Upper lobe of right lung (tissue), 1 donor: Measurements from ENCODE around the gene SPATA13. TPM values are rescaled to one million over a fixed set of nuclear protein-coding genes. Genes with fewer than 3 reads are reported as not detected.
"Not testable (repeated sequence)": the region's sequence is repeated elsewhere in the genome, so short reads cannot be mapped to it uniquely, and the experiment has no call there.

Source experiments
- ATAC-seq: fragments of 200-7000 bp; cut with Tn5 transposase; one replicate; pipeline ENCODE4 v1.9.1; 2020; ENCODE audit warnings: mild to moderate bottlenecking, moderate library complexity
- DNase-seq: peaks from one replicate; pipeline ENCODE4 v3.0.0-alpha.2; 2020
- H3K27ac ChIP-seq: fragments of 200-600 bp; one replicate; pipeline ENCODE4 v1.8.0; 2022
- H3K27me3 ChIP-seq: fragments of 200-600 bp; one replicate; pipeline ENCODE4 v1.8.0; 2022; ENCODE audit warnings: mild to moderate bottlenecking
- H3K36me3 ChIP-seq: fragments of 200-600 bp; one replicate; pipeline ENCODE4 v1.8.0; 2022
- H3K4me1 ChIP-seq: fragments of 200-600 bp; one replicate; pipeline ENCODE4 v1.8.0; 2022
- H3K4me3 ChIP-seq: fragments of 200-600 bp; one replicate; pipeline ENCODE4 v1.8.0; 2022; ENCODE audit warnings: mild to moderate bottlenecking
- H3K9me3 ChIP-seq: fragments of 200-600 bp; one replicate; pipeline ENCODE4 v1.8.0; 2022
- intact Hi-C: fragments of 100-400 bp; cut with DNase I; formaldehyde crosslinking; loops from one replicate; pipeline ENCODE4 v1.11.0; 2022
- total RNA-seq: library from RNA; stranded (reverse); fragmentation: NEBNext Ultra II Directional; extraction: Animal tissue kit (Norgen Biotek cat#: 25700); gene quantifications from one replicate; pipeline ENCODE4 v1.2.1, GENCODE V29; 2021
- TF ChIP-seq, protein P1 (sequence below): fragments of 200-600 bp; IDR thresholded peaks from one replicate; pipeline ENCODE4 v1.8.0; 2022; ENCODE audit warnings: antibody characterized with exemption
- donor health status: DM: no; HTN: yes; CAD: no; lungs with severe emphysema.

SPATA13 gene
- total RNA-seq, 1 donor from 2014 or later = 34.4 TPM

DNA sequence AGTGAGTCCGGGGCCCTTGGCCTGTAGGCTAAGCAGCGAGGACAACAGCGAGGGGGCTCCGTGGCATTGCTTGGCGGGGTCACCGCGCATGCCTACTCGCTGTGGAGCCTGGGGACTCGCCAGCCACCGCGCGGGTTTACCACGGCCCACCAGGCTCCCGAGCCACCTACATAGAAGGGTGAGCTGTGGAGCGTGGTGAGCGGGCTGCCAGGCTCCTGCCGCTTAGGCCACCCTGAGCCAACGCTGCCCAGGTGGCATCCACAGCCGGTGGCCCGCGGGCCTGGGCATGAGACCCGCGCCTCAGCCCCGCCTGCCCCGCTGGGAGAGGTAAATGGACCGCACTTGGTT lies 180.1 kb downstream of the SPATA13 start:
- H3K27ac ChIP-seq = no peak overlapping the region
- no peak overlapping the region for H3K4me3 ChIP-seq
- TF ChIP-seq, protein P1, sequence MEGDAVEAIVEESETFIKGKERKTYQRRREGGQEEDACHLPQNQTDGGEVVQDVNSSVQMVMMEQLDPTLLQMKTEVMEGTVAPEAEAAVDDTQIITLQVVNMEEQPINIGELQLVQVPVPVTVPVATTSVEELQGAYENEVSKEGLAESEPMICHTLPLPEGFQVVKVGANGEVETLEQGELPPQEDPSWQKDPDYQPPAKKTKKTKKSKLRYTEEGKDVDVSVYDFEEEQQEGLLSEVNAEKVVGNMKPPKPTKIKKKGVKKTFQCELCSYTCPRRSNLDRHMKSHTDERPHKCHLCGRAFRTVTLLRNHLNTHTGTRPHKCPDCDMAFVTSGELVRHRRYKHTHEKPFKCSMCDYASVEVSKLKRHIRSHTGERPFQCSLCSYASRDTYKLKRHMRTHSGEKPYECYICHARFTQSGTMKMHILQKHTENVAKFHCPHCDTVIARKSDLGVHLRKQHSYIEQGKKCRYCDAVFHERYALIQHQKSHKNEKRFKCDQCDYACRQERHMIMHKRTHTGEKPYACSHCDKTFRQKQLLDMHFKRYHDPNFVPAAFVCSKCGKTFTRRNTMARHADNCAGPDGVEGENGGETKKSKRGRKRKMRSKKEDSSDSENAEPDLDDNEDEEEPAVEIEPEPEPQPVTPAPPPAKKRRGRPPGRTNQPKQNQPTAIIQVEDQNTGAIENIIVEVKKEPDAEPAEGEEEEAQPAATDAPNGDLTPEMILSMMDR = no peak
- H3K9me3 ChIP-seq = no peaks in the 10 kb centered on the region
- H3K4me1 ChIP-seq = no peaks in the 10 kb centered on the region
- no peaks in the 10 kb centered on the region for H3K27me3 ChIP-seq
- no peaks in the 10 kb centered on the region for H3K36me3 ChIP-seq
- DNase-seq = no peak
- intact Hi-C loops = no loop called here
- no peak for ATAC-seq

DNA sequence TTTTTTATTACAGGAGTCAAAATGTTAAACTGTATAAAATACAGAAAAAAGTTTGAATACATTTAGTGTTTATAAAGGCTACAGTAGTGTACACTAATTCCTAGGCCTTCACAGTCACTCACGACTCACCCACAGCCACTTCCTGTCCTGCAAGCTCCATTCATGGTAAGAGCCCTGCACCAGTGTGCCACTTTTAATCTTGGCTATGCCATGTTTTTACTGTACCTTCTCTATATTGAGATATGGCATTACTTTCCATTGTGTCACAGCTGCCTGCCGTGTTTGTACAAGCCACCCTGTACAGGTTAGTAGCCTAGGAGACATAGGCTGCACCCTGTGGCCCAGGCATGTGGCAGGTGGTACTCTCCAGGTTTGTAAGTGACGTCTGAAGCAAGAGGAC lies 180.9 kb downstream of the SPATA13 start:
- no peak overlapping the region for H3K27ac ChIP-seq
- intact Hi-C loops = no loop called here
- ATAC-seq (no peak), DNase-seq (no peak)
- H3K4me1 ChIP-seq = no peaks in the 10 kb centered on the region
- TF ChIP-seq, protein P1 = no peak
- H3K36me3 ChIP-seq = no peaks in the 10 kb centered on the region
- H3K9me3 ChIP-seq = no peaks in the 10 kb centered on the region
- H3K27me3 ChIP-seq = no peaks in the 10 kb centered on the region
- no peak overlapping the region for H3K4me3 ChIP-seq

DNA sequence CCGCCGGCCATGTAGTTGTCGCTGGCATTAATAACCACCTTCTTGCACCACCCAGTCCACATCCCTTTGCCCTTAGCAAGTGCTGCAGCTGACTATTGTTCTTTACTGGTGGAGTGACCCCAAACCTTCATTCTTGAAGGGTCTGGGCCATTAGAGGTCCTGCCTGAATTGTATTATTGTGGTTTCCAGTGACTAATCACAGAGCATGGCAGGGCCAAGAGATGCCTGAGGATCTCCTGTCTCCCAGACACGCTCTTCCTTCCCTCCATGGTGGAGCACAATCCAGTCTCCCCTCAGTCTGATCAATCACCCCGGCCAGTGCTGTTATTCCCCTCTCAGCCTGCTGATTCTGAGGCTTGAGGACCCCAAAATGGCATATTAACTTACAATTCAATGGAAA lies 187.9 kb downstream of the SPATA13 start:
- ATAC-seq = no peak
- intact Hi-C loops = no loop called here
- H3K27ac ChIP-seq = no peak overlapping the region
- TF ChIP-seq, protein P1 = no peak
- H3K9me3 ChIP-seq = no peaks in the 10 kb centered on the region
- H3K4me3 ChIP-seq = no peak overlapping the region
- no peak for DNase-seq
- H3K27me3 ChIP-seq = no peaks in the 10 kb centered on the region
- H3K4me1 ChIP-seq = no peaks in the 10 kb centered on the region
- H3K36me3 ChIP-seq = no peaks in the 10 kb centered on the region

DNA sequence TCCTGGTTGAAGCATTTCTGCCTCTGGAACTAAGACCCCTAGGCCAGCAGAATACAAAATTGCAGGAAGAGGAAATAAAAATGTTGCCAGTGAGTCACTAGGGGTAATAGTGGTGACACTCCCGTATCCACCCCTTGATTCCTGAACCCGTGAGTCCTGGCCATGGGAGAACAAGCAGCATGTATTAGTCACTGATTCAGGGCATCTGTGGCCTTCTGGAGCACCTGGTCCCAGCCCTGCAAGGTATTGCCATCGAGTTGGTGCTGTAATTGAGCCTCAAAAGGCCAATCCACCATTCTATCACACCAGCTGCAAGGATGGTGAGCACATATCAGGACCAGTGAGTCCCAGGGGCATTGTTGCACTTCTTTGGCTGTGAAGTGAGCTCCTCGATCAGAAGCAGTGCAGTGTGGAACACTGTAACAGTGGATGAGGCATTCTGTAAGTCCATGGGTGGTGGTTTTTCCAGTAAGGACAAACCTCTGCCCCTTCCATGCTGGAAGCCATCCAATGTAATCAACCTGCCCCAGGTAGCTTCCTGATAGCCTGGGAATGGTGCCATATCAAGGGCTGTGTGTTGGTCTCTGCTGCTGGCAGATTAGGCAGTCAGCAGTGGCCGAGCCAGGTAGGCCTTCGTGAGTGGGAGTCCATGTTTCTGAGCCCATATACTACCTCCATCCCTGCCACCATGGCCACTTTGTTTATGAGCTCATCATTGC lies 188.4 kb downstream of the SPATA13 start:
- Histone ChIP-seq H3K27ac (peak overlapping the region; percentile 1), H3K4me1 (no peaks in the 10 kb centered on the region), H3K4me3 (no peak overlapping the region), H3K36me3 (no peaks in the 10 kb centered on the region), H3K9me3 (no peaks in the 10 kb centered on the region), H3K27me3 (no peaks in the 10 kb centered on the region)
- no peak for DNase-seq
- intact Hi-C loops = no loop called here
- TF ChIP-seq, protein P1 = no peak
- peak; percentile 90 for ATAC-seq

DNA sequence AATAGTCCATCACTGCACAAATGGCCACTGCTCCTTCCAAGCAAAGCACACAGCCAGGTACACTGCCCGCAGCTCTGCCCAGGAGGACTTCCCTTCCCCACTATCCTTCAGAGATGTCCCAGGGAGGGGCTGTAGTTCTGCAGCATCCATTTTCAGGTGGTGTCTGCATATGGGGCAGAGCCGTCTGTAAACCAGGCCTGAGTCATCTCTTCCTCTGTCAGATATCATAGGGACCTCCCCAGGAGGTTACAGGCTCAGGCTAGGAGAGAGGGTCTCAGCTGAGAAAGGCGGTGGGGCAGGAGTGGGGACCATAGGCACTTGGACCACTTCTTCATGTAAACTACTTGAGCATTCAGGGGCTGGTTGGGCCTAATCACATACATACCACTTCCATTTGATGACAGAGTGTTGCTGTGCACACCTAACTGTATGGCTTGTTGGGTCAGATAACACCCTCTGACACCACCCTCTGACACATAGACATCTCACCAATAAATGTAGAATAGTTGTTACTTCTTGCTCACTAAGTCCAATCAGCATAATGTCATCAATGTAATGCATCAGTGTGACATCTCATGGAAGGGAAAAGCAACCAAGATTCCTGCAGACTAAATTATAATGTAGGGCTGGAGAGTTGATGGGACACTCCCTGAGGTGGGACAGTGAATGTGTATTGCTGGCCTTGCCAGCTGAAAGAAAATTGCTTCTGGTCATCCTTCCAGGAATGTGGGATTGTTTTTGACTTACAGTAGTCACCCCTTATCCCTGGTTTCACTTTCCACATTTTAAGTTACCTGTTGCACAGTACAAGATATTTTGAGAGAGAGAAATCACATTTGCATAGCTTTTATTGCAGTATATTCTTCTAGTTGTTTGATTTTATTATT lies 189.5 kb downstream of the SPATA13 start:
- ATAC-seq = peak; percentile 12
- H3K27ac ChIP-seq, H3K9me3 ChIP-seq, H3K27me3 ChIP-seq, H3K36me3 ChIP-seq, H3K4me1 ChIP-seq, DNase-seq, H3K4me3 ChIP-seq, intact Hi-C loops: not testable (repeated sequence)

DNA sequence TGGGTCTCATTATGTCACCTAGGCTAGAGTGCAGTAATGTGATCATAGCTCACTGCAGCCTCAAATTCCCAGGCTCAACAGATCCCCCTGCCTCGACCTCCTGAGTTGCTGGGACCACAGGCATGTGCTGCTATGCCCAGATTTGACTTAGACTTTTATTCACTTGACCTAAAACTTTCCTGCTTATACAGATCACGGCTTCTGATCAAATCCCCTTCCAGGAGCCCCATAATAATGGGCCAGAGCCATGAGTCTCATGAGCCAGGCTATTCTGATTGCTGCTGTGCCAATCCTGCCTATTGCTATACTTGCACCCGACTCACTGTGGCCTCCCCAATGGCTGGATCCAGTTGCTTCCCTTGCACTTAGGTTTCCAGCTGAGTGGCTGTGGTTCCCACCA lies 190.9 kb downstream of the SPATA13 start:
- no peaks in the 10 kb centered on the region for H3K9me3 ChIP-seq
- no peak overlapping the region for H3K27ac ChIP-seq
- TF ChIP-seq, protein P1 = no peak
- ATAC-seq (no peak), DNase-seq (no peak)
- H3K36me3 ChIP-seq = no peaks in the 10 kb centered on the region
- intact Hi-C loops = no loop called here
- no peaks in the 10 kb centered on the region for H3K27me3 ChIP-seq
- H3K4me1 ChIP-seq = no peaks in the 10 kb centered on the region
- H3K4me3 ChIP-seq = no peak overlapping the region
